ENCODE measurements around the gene TTC39C. TPM values are rescaled to one million over a fixed set of nuclear protein-coding genes. Genes with fewer than 3 reads are reported as not detected.

The TTC39C gene
- total RNA-seq, 2 experiments from 2014 or later = 82.6 to 91.8 TPM

- H3K27ac Mint-ChIP-seq = peak overlapping the region; percentile 49
- H3K27me3 ChIP-seq (ENCODE audit: control insufficient read depth in 1 of 2, insufficient read depth in 2 of 2, low read length in 2 of 2) = no peaks in the 10 kb centered on the region
- ChIA-PET POLR2A (no interaction called here), CTCF (interaction anchor here (1.2 kb wide), 1 partner anchor 467 kb away, joined by 3 read pairs; no protein-coding TSS in a partner anchor)
- intact Hi-C loops (cut with DNase I, micrococcal nuclease) = no loop called here
- H3K4me1 ChIP-seq (ENCODE audit: insufficient read depth, low read length) = peaks cover 11% of the 10 kb centered on the region
- peaks cover 90% of the 10 kb centered on the region for H3K36me3 Mint-ChIP-seq (ENCODE audit: low read depth)
- DNase-seq (no peak), ATAC-seq (ENCODE audit: poor library complexity) (no peak)
- H3K4me3 Mint-ChIP-seq = no peak overlapping the region
- H3K9me3 ChIP-seq (ENCODE audit: control insufficient read depth in 1 of 2, insufficient read depth in 1 of 2, low read length in 2 of 2) = no peaks in the 10 kb centered on the region
- no peak overlapping the region for H3K4me3 ChIP-seq (ENCODE audit: low read length)
- H3K27me3 Mint-ChIP-seq = no peaks in the 10 kb centered on the region
- peaks cover 76% of the 10 kb centered on the region for H3K36me3 ChIP-seq (ENCODE audit: insufficient read depth, low read length)
- no peak for TF ChIP-seq CTCF (IDR thresholded peaks at IDR 0.05)
- no peaks in the 10 kb centered on the region for H3K9me3 Mint-ChIP-seq
- H3K4me1 Mint-ChIP-seq (ENCODE audit: low read depth) = peaks cover 42% of the 10 kb centered on the region
- H3K27ac ChIP-seq (ENCODE audit: low read depth in 1 of 2, low read length in 2 of 2) = no peak overlapping the region
Measured at GRCh38 chr18:24089076-24089475, 74.5 kb downstream of the TTC39C start.

GRCh38 chr18:24089515-24090337 lies 75.2 kb downstream of the TTC39C start:
- peak overlapping the region; percentile 49 for H3K27ac Mint-ChIP-seq
- no peak overlapping the region for H3K4me3 Mint-ChIP-seq
- CTCF ChIA-PET = interaction anchor here (0.7 to 1.2 kb wide), 2 partner anchors 9 to 468 kb away, joined by 3 read pairs; no protein-coding TSS in a partner anchor
- Histone ChIP-seq H3K4me1 (ENCODE audit: insufficient read depth, low read length) (peaks cover 12% of the 10 kb centered on the region), H3K36me3 (ENCODE audit: insufficient read depth, low read length) (peaks cover 72% of the 10 kb centered on the region), H3K27ac (ENCODE audit: low read depth in 1 of 2, low read length in 2 of 2) (no peak overlapping the region), H3K9me3 (ENCODE audit: control insufficient read depth in 1 of 2, insufficient read depth in 1 of 2, low read length in 2 of 2) (no peaks in the 10 kb centered on the region), H3K27me3 (ENCODE audit: control insufficient read depth in 1 of 2, insufficient read depth in 2 of 2, low read length in 2 of 2) (no peaks in the 10 kb centered on the region), H3K4me3 (ENCODE audit: low read length) (no peak overlapping the region)
- peaks cover 49% of the 10 kb centered on the region for H3K4me1 Mint-ChIP-seq (ENCODE audit: low read depth)
- ATAC-seq (ENCODE audit: poor library complexity) (no peak), DNase-seq (no peak)
- intact Hi-C loops (cut with DNase I, micrococcal nuclease) = no loop called here
- no peaks in the 10 kb centered on the region for H3K9me3 Mint-ChIP-seq
- H3K36me3 Mint-ChIP-seq (ENCODE audit: low read depth) = peaks cover 92% of the 10 kb centered on the region
- TF ChIP-seq CTCF (IDR thresholded peaks at IDR 0.05) = no peak
- no peaks in the 10 kb centered on the region for H3K27me3 Mint-ChIP-seq
- POLR2A ChIA-PET = interaction anchor here (1.0 kb wide), 1 partner anchor 9 kb away, joined by 3 read pairs; no protein-coding TSS in a partner anchor

GRCh38 chr18:24090876-24091275 lies 76.3 kb downstream of the TTC39C start:
- POLR2A ChIA-PET = no interaction called here
- TF ChIP-seq CTCF (IDR thresholded peaks at IDR 0.05) = no peak
- H3K36me3 Mint-ChIP-seq (ENCODE audit: low read depth) = peaks cover 92% of the 10 kb centered on the region
- ATAC-seq (ENCODE audit: poor library complexity) (no peak), DNase-seq (no peak)
- Histone ChIP-seq H3K4me1 (ENCODE audit: insufficient read depth, low read length) (peaks cover 12% of the 10 kb centered on the region), H3K4me3 (ENCODE audit: low read length) (no peak overlapping the region), H3K27ac (ENCODE audit: low read depth in 1 of 2, low read length in 2 of 2) (no peak overlapping the region), H3K9me3 (ENCODE audit: control insufficient read depth in 1 of 2, insufficient read depth in 1 of 2, low read length in 2 of 2) (no peaks in the 10 kb centered on the region), H3K27me3 (ENCODE audit: control insufficient read depth in 1 of 2, insufficient read depth in 2 of 2, low read length in 2 of 2) (no peaks in the 10 kb centered on the region), H3K36me3 (ENCODE audit: insufficient read depth, low read length) (peaks cover 72% of the 10 kb centered on the region)
- H3K9me3 Mint-ChIP-seq = no peaks in the 10 kb centered on the region
- no peak overlapping the region for H3K27ac Mint-ChIP-seq
- H3K27me3 Mint-ChIP-seq = no peaks in the 10 kb centered on the region
- no peak overlapping the region for H3K4me3 Mint-ChIP-seq
- intact Hi-C loops (cut with DNase I, micrococcal nuclease) = no loop called here
- CTCF ChIA-PET = interaction anchor here (0.7 kb wide), 1 partner anchor 10 kb away, joined by 3 read pairs; no protein-coding TSS in a partner anchor
- H3K4me1 Mint-ChIP-seq (ENCODE audit: low read depth) = peaks cover 48% of the 10 kb centered on the region
